ENCODE results near the gene PXDN.
"Not testable (repeated sequence)": the region's sequence is repeated elsewhere in the genome, so short reads cannot be mapped to it uniquely, and the experiment has no call there.

The PXDN gene

GRCh38 chr2:1626271-1626681 lies 118.0 kb downstream of the PXDN start:
- no peak for TF ChIP-seq CTCF (IDR thresholded peaks at IDR 0.05; ENCODE audit: control insufficient read depth, insufficient read depth, low read depth, low read length, missing control alignments)
- DNase-seq (ENCODE audit: low read depth) = no peak
- H3K4me3 ChIP-seq (ENCODE audit: control insufficient read depth, low read depth, low read length) = no peak overlapping the region

- no peak for DNase-seq (ENCODE audit: low read depth)
- no peak for TF ChIP-seq CTCF (IDR thresholded peaks at IDR 0.05; ENCODE audit: control insufficient read depth, insufficient read depth, low read depth, low read length, missing control alignments)
- H3K4me3 ChIP-seq (ENCODE audit: control insufficient read depth, low read depth, low read length) = no peak overlapping the region
Observed at GRCh38 chr2:1625281-1626001, 118.9 kb downstream of the PXDN start.

- TF ChIP-seq CTCF (IDR thresholded peaks at IDR 0.05; ENCODE audit: control insufficient read depth, insufficient read depth, low read depth, low read length, missing control alignments) = no peak
- no peak for DNase-seq (ENCODE audit: low read depth)
Observed at GRCh38 chr2:1623906-1624445, 120.3 kb downstream of the PXDN start.

GRCh38 chr2:1622521-1623200 lies 121.7 kb downstream of the PXDN start:
- no peak for TF ChIP-seq CTCF (IDR thresholded peaks at IDR 0.05; ENCODE audit: control insufficient read depth, insufficient read depth, low read depth, low read length, missing control alignments)
- DNase-seq (ENCODE audit: low read depth) = no peak
- no peak overlapping the region for H3K4me3 ChIP-seq (ENCODE audit: control insufficient read depth, low read depth, low read length)

More at GRCh38 chr2:1623906-1624445, 120.3 kb downstream of the PXDN start:
- H3K4me3 ChIP-seq (ENCODE audit: control insufficient read depth, low read depth, low read length) = no peak overlapping the region

GRCh38 chr2:1621976-1622375 lies 122.3 kb downstream of the PXDN start:
- not testable (repeated sequence) for DNase-seq (ENCODE audit: low read depth); H3K4me3 ChIP-seq (ENCODE audit: control insufficient read depth, low read depth, low read length)

- H3K4me3 ChIP-seq (ENCODE audit: control insufficient read depth, low read depth, low read length) = no peak overlapping the region
- DNase-seq (ENCODE audit: low read depth) = no peak
- no peak for TF ChIP-seq CTCF (IDR thresholded peaks at IDR 0.05; ENCODE audit: control insufficient read depth, insufficient read depth, low read depth, low read length, missing control alignments)
Observed at GRCh38 chr2:1621501-1621900, 122.8 kb downstream of the PXDN start.

GRCh38 chr2:1621041-1621440 lies 123.3 kb downstream of the PXDN start:
- TF ChIP-seq CTCF (IDR thresholded peaks at IDR 0.05; ENCODE audit: control insufficient read depth, insufficient read depth, low read depth, low read length, missing control alignments) = no peak
- no peak for DNase-seq (ENCODE audit: low read depth)
- no peak overlapping the region for H3K4me3 ChIP-seq (ENCODE audit: control insufficient read depth, low read depth, low read length)
